Activated CD4-positive, alpha-beta memory T cell treated with anti-CD3 and anti-CD28 coated beads, Interleukin-2, amount 10 ng/mL, durations not matched to agents 7 days and 5 days (primary cell): Measurements from ENCODE around the gene ADAM8. TPM values are rescaled to one million over a fixed set of nuclear protein-coding genes. Genes with fewer than 3 reads are reported as not detected.

Source experiments
- CTCF ChIA-PET: fragments of 350-600 bp; sonication (Branson Sonifier 250); formaldehyde crosslinking; loops from one replicate; lab custom pipeline; 2021; ENCODE audit warnings: antibody characterized with exemption, inconsistent platforms; lab: Charles Lee
- POLR2A ChIA-PET: fragments of 350-600 bp; sonication (Branson Sonifier 250); formaldehyde crosslinking; loops from one replicate; lab custom pipeline; 2021; ENCODE audit warnings: antibody characterized with exemption; lab: Charles Lee
- DNase-seq: peaks from one replicate; pipeline ENCODE4 v3.0.0-alpha.2; 2020
- H3K27ac Mint-ChIP-seq: one replicate; pipeline ENCODE4 v1.8.0; 2021; ENCODE audit warnings: mild to moderate bottlenecking, mixed read lengths
- H3K27me3 Mint-ChIP-seq: one replicate; pipeline ENCODE4 v1.8.0; 2021; ENCODE audit warnings: mixed read lengths
- H3K36me3 Mint-ChIP-seq: one replicate; pipeline ENCODE4 v1.8.0; 2021; ENCODE audit warnings: low read depth, mixed read lengths
- H3K4me1 Mint-ChIP-seq: one replicate; pipeline ENCODE4 v1.8.0; 2021; ENCODE audit warnings: mixed read lengths
- H3K4me3 Mint-ChIP-seq: one replicate; pipeline ENCODE4 v1.8.0; 2021; ENCODE audit warnings: mild to moderate bottlenecking, mixed read lengths
- H3K9me3 Mint-ChIP-seq: one replicate; pipeline ENCODE4 v1.8.0; 2021; ENCODE audit warnings: mixed read lengths
- total RNA-seq, 2 experiments: library from RNA; stranded (reverse); gene quantifications; one replicate each; pipeline ENCODE4 v1.2.3, GENCODE V29; 2021

Gene ADAM8
- total RNA-seq, 2 experiments from 2014 or later, result 206 to 207 TPM

GRCh38 chr10:133287832-133288500 is 11.3 kb upstream of the ADAM8 start:
- Mint-ChIP-seq H3K36me3 (peaks cover 47% of the 10 kb centered on the region), H3K9me3 (no peaks in the 10 kb centered on the region), H3K4me3 (no peak overlapping the region), H3K4me1 (no peaks in the 10 kb centered on the region), H3K27me3 (no peaks in the 10 kb centered on the region), H3K27ac (no peak overlapping the region)
- CTCF ChIA-PET, result interaction anchor here (0.6 to 2.3 kb wide), 2 partner anchors 13 to 19 kb away, joined by 3 to 5 read pairs; no protein-coding TSS in a partner anchor
- POLR2A ChIA-PET, result no interaction called here
- no peak for DNase-seq

- Mint-ChIP-seq H3K27ac (no peak overlapping the region), H3K4me3 (no peak overlapping the region), H3K27me3 (no peaks in the 10 kb centered on the region), H3K36me3 (peaks cover 51% of the 10 kb centered on the region), H3K9me3 (no peaks in the 10 kb centered on the region), H3K4me1 (no peaks in the 10 kb centered on the region)
- CTCF ChIA-PET, result interaction anchor here (0.7 to 2.3 kb wide), 2 partner anchors 11 to 21 kb away, joined by 3 to 5 read pairs; no protein-coding TSS in a partner anchor
- DNase-seq, result no peak
- POLR2A ChIA-PET, result no interaction called here
Observed at GRCh38 chr10:133286366-133286765, 9.7 kb upstream of the ADAM8 start.

- Mint-ChIP-seq H3K27ac (no peak overlapping the region), H3K36me3 (peaks cover 48% of the 10 kb centered on the region), H3K9me3 (no peaks in the 10 kb centered on the region), H3K4me1 (no peaks in the 10 kb centered on the region), H3K4me3 (no peak overlapping the region), H3K27me3 (no peaks in the 10 kb centered on the region)
- POLR2A ChIA-PET, result no interaction called here
- DNase-seq, result no peak
- CTCF ChIA-PET, result no interaction called here
Observed at GRCh38 chr10:133285217-133285616, 8.5 kb upstream of the ADAM8 start.

GRCh38 chr10:133283931-133284330 is 7.3 kb upstream of the ADAM8 start:
- ChIA-PET POLR2A (no interaction called here), CTCF (no interaction called here)
- H3K9me3 Mint-ChIP-seq, result no peaks in the 10 kb centered on the region
- peaks cover 13% of the 10 kb centered on the region for H3K4me1 Mint-ChIP-seq
- no peaks in the 10 kb centered on the region for H3K27me3 Mint-ChIP-seq
- no peak overlapping the region for H3K4me3 Mint-ChIP-seq
- H3K36me3 Mint-ChIP-seq, result peaks cover 46% of the 10 kb centered on the region
- DNase-seq, result no peak
- no peak overlapping the region for H3K27ac Mint-ChIP-seq

- Mint-ChIP-seq H3K27me3 (no peaks in the 10 kb centered on the region), H3K27ac (no peak overlapping the region), H3K9me3 (no peaks in the 10 kb centered on the region), H3K36me3 (peaks cover 43% of the 10 kb centered on the region), H3K4me3 (no peak overlapping the region), H3K4me1 (peaks cover 23% of the 10 kb centered on the region)
- ChIA-PET POLR2A (no interaction called here), CTCF (no interaction called here)
- no peak for DNase-seq
Observed at GRCh38 chr10:133282846-133283390, 6.2 kb upstream of the ADAM8 start.

- Mint-ChIP-seq H3K4me3 (no peak overlapping the region), H3K4me1 (peaks cover 28% of the 10 kb centered on the region), H3K36me3 (peaks cover 39% of the 10 kb centered on the region), H3K9me3 (no peaks in the 10 kb centered on the region), H3K27ac (no peak overlapping the region), H3K27me3 (no peaks in the 10 kb centered on the region)
- no peak for DNase-seq
- CTCF ChIA-PET, result interaction anchor here (1.1 kb wide), 1 partner anchor 18 kb away, joined by 4 read pairs; no protein-coding TSS in a partner anchor
- POLR2A ChIA-PET, result interaction anchor here (1.2 kb wide), 1 partner anchor 25 kb away, joined by 5 read pairs; no protein-coding TSS in a partner anchor
Observed at GRCh38 chr10:133281628-133282372, 5.1 kb upstream of the ADAM8 start.

GRCh38 chr10:133281084-133281483 is 4.4 kb upstream of the ADAM8 start:
- ChIA-PET CTCF (no interaction called here), POLR2A (interaction anchor here (0.9 to 4.2 kb wide), 3 partner anchors 17 to 26 kb away, joined by 3 to 52 read pairs (median 5); no protein-coding TSS in a partner anchor)
- DNase-seq, result no peak
- no peaks in the 10 kb centered on the region for H3K27me3 Mint-ChIP-seq
- peaks cover 29% of the 10 kb centered on the region for H3K4me1 Mint-ChIP-seq
- peaks cover 32% of the 10 kb centered on the region for H3K36me3 Mint-ChIP-seq
- no peak overlapping the region for H3K4me3 Mint-ChIP-seq
- H3K27ac Mint-ChIP-seq, result no peak overlapping the region
- H3K9me3 Mint-ChIP-seq, result no peaks in the 10 kb centered on the region

GRCh38 chr10:133280391-133281059 is 3.9 kb upstream of the ADAM8 start:
- H3K4me3 Mint-ChIP-seq, result no peak overlapping the region
- POLR2A ChIA-PET, result interaction anchor here (0.9 to 4.2 kb wide), 4 partner anchors 16 to 27 kb away, joined by 3 to 52 read pairs (median 10); no protein-coding TSS in a partner anchor
- peaks cover 31% of the 10 kb centered on the region for H3K4me1 Mint-ChIP-seq
- H3K27me3 Mint-ChIP-seq, result no peaks in the 10 kb centered on the region
- CTCF ChIA-PET, result no interaction called here
- no peaks in the 10 kb centered on the region for H3K9me3 Mint-ChIP-seq
- peak overlapping the region; percentile 54 for H3K27ac Mint-ChIP-seq
- peaks cover 31% of the 10 kb centered on the region for H3K36me3 Mint-ChIP-seq
- no peak for DNase-seq

GRCh38 chr10:133279326-133280226 is 2.9 kb upstream of the ADAM8 start:
- Mint-ChIP-seq H3K4me3 (no peak overlapping the region), H3K27me3 (no peaks in the 10 kb centered on the region), H3K4me1 (peaks cover 34% of the 10 kb centered on the region), H3K36me3 (peaks cover 32% of the 10 kb centered on the region), H3K27ac (peak overlapping the region; percentile 54), H3K9me3 (no peaks in the 10 kb centered on the region)
- CTCF ChIA-PET, result interaction anchor here (1.7 to 2.7 kb wide), 6 partner anchors 15 to 57 kb away, joined by 4 to 19 read pairs (median 8); partner anchors contain the start of gene CALY
- POLR2A ChIA-PET, result interaction anchor here (1.5 to 4.2 kb wide), 5 partner anchors 10 to 28 kb away, joined by 4 to 52 read pairs (median 16); no protein-coding TSS in a partner anchor
- no peak for DNase-seq

GRCh38 chr10:133278577-133279265 is 2.1 kb upstream of the ADAM8 start:
- ChIA-PET CTCF (interaction anchor here (0.9 to 2.7 kb wide), 9 partner anchors 14 to 163 kb away, joined by 3 to 19 read pairs (median 7); partner anchors contain the start of gene CALY), POLR2A (interaction anchor here (0.6 to 4.2 kb wide), 13 partner anchors 9 to 949 kb away, joined by 3 to 52 read pairs (median 5); no protein-coding TSS in a partner anchor)
- H3K4me3 Mint-ChIP-seq, result peak overlapping the region; percentile 71
- H3K27ac Mint-ChIP-seq, result peak overlapping the region; percentile 97
- peaks cover 27% of the 10 kb centered on the region for H3K36me3 Mint-ChIP-seq
- no peaks in the 10 kb centered on the region for H3K27me3 Mint-ChIP-seq
- no peaks in the 10 kb centered on the region for H3K9me3 Mint-ChIP-seq
- H3K4me1 Mint-ChIP-seq, result peaks cover 36% of the 10 kb centered on the region
- DNase-seq, result peak; percentile 89

GRCh38 chr10:133277993-133278576 is 1.4 kb upstream of the ADAM8 start:
- Mint-ChIP-seq H3K36me3 (peaks cover 26% of the 10 kb centered on the region), H3K27ac (peak overlapping the region; percentile 97), H3K4me3 (peak overlapping the region; percentile 71), H3K27me3 (no peaks in the 10 kb centered on the region), H3K9me3 (no peaks in the 10 kb centered on the region), H3K4me1 (peaks cover 36% of the 10 kb centered on the region)
- CTCF ChIA-PET, result interaction anchor here (0.9 to 2.7 kb wide), 10 partner anchors 14 to 163 kb away, joined by 3 to 19 read pairs (median 6); partner anchors contain the start of gene CALY
- POLR2A ChIA-PET, result interaction anchor here (0.6 to 4.2 kb wide), 12 partner anchors 8 to 143 kb away, joined by 3 to 52 read pairs (median 6); no protein-coding TSS in a partner anchor
- DNase-seq, result no peak
